Gastroesophageal sphincter (tissue), 4 donors: ENCODE measurements around the gene ACAA1. TPM values are rescaled to one million over a fixed set of nuclear protein-coding genes. Genes with fewer than 3 reads are reported as not detected.
"Not testable (repeated sequence)": the region's sequence is repeated elsewhere in the genome, so short reads cannot be mapped to it uniquely, and the experiment has no call there.

ENCODE experiments used
- ATAC-seq: fragments of 150-250 bp; one replicate; pipeline ENCODE4 v1.9.1; 2016; ENCODE audit warnings: mild to moderate bottlenecking, moderate library complexity
- H3K27ac ChIP-seq, 4 donors: fragments of 200-600 bp; sonication (generic) in 3 of 4; 1 replicate in 3 of 4; 2 replicates in 1 of 4; pipeline ENCODE4 v1.5.1; 2016 to 2019
- H3K27me3 ChIP-seq: fragments of 200-600 bp; sonication (generic); one replicate; pipeline ENCODE4 v1.5.1; 2019
- H3K36me3 ChIP-seq, 2 donors: fragments of 200-600 bp; sonication (generic); one replicate each; pipeline ENCODE4 v1.5.1; 2019; ENCODE audit warnings: control low read depth in 1 of 2
- H3K4me1 ChIP-seq, 3 donors: fragments of 200-600 bp; sonication (generic); 1 replicate in 2 of 3; 2 replicates in 1 of 3; pipeline ENCODE4 v1.5.1; 2016 to 2019; ENCODE audit warnings: control low read depth in 2 of 3
- H3K4me3 ChIP-seq, 2 donors: fragments of 200-600 bp; sonication (generic); one replicate each; pipeline ENCODE4 v1.5.1; 2019; ENCODE audit warnings: mild to moderate bottlenecking in 1 of 2, moderate library complexity in 1 of 2
- H3K9me3 ChIP-seq, 3 donors: fragments of 200-600 bp; sonication (generic); one replicate each; pipeline ENCODE4 v1.5.1; 2017 to 2019; ENCODE audit warnings: control low read depth in 2 of 3
- CTCF ChIP-seq, 4 experiments: fragments of 200-600 bp in 2 of 4; fragments of 450-650 bp in 2 of 4; sonication (generic) in 1 of 4; IDR thresholded peaks; one replicate each; pipeline ENCODE4 v1.5.1; 2017 to 2019; ENCODE audit warnings: antibody characterized with exemption in 4 of 4, mild to moderate bottlenecking in 2 of 4, moderate library complexity in 2 of 4
- EP300 ChIP-seq: sonication (generic); formaldehyde crosslinking; IDR thresholded peaks from one replicate; pipeline ENCODE4 v1.6.1; 2017; ENCODE audit warnings: antibody characterized with exemption, mild to moderate bottlenecking
- POLR2A ChIP-seq, 2 donors: fragments of 450-650 bp; IDR thresholded peaks; one replicate each; pipeline ENCODE4 v1.6.1; 2017; ENCODE audit warnings: antibody characterized with exemption in 2 of 2, mild to moderate bottlenecking in 2 of 2, moderate library complexity in 1 of 2
- POLR2AphosphoS5 ChIP-seq: sonication (generic); formaldehyde crosslinking; IDR thresholded peaks from one replicate; pipeline ENCODE4 v1.6.1; 2017; ENCODE audit warnings: antibody characterized with exemption
- WGBS, 2 donors: methylation state at CpG; one replicate each; pipeline ENCODE4 v1.1.5; 2018; ENCODE audit warnings: low coverage in 1 of 2; 5-methylcytosine and 5-hydroxymethylcytosine counted together
- total RNA-seq, 4 donors: library from RNA; depleted of rRNA; stranded (reverse); fragments of >200 nt; gene quantifications; one replicate each; pipeline ENCODE4 v1.1.0, GENCODE V29; 2016

Gene ACAA1
- total RNA-seq, 4 donors from 2014 or later, result 28.3 to 46.6 (median 41.2) TPM

GRCh38 chr3:38095669-38096483, 41.1 kb downstream of the ACAA1 start:
- no peak for ATAC-seq
- peaks cover 28% of the 10 kb centered on the region for H3K27me3 ChIP-seq
- no peaks in the 10 kb centered on the region for H3K4me1 ChIP-seq
- WGBS, 2 donors, result 20% methylated on average over 1 of the region's 6 CpGs; no CpG with 5 or more reads in 1 of the 2 donors
- H3K27ac ChIP-seq, result no peak overlapping the region
- H3K4me3 ChIP-seq, result no peak overlapping the region
- no peaks in the 10 kb centered on the region for H3K36me3 ChIP-seq
- TF ChIP-seq POLR2AphosphoS5, result no peak
- TF ChIP-seq POLR2A (IDR thresholded peaks at IDR 0.05), result no peak
- TF ChIP-seq CTCF (IDR thresholded peaks at IDR 0.05), result no peak
- H3K9me3 ChIP-seq, result no peaks in the 10 kb centered on the region

- H3K36me3 ChIP-seq, result no peaks in the 10 kb centered on the region
- peaks cover 27% of the 10 kb centered on the region for H3K27me3 ChIP-seq
- no peak overlapping the region for H3K27ac ChIP-seq
- H3K4me3 ChIP-seq, result no peak overlapping the region
- TF ChIP-seq POLR2A (IDR thresholded peaks at IDR 0.05), result no peak
- TF ChIP-seq CTCF (IDR thresholded peaks at IDR 0.05), result no peak
- no peak for TF ChIP-seq POLR2AphosphoS5
- no peak for TF ChIP-seq EP300
- 80% methylated on average over 1 of the region's 3 CpGs; no CpG with 5 or more reads in 1 of the 2 donors for WGBS, 2 donors
- H3K9me3 ChIP-seq, result no peaks in the 10 kb centered on the region
- ATAC-seq, result no peak
- H3K4me1 ChIP-seq, result no peaks in the 10 kb centered on the region
Measured at GRCh38 chr3:38094999-38095398, 41.9 kb downstream of the ACAA1 start.

- H3K36me3 ChIP-seq, result no peaks in the 10 kb centered on the region
- no peak for TF ChIP-seq EP300
- TF ChIP-seq POLR2A (IDR thresholded peaks at IDR 0.05), result no peak
- TF ChIP-seq CTCF (IDR thresholded peaks at IDR 0.05), result no peak
- TF ChIP-seq POLR2AphosphoS5, result no peak
- ATAC-seq, result no peak
- H3K4me1 ChIP-seq, result no peaks in the 10 kb centered on the region
- H3K4me3 ChIP-seq, result no peak overlapping the region
- 68 to 87% methylated on average over 3 of the region's 3 CpGs for WGBS, 2 donors
- H3K9me3 ChIP-seq, result peaks cover 0 to 12% (median 0%) of the 10 kb centered on the region in 3 donors
- H3K27me3 ChIP-seq, result peaks cover 15% of the 10 kb centered on the region
- H3K27ac ChIP-seq, result no peak overlapping the region
Measured at GRCh38 chr3:38090453-38090852, 46.5 kb downstream of the ACAA1 start.

- no peaks in the 10 kb centered on the region for H3K4me1 ChIP-seq
- no peak overlapping the region for H3K4me3 ChIP-seq
- H3K27me3 ChIP-seq, result peaks cover 5% of the 10 kb centered on the region
- no peak for TF ChIP-seq POLR2AphosphoS5
- no peak for TF ChIP-seq EP300
- no peak for TF ChIP-seq POLR2A (IDR thresholded peaks at IDR 0.05)
- H3K36me3 ChIP-seq, result no peaks in the 10 kb centered on the region
- no peak overlapping the region for H3K27ac ChIP-seq
- no peak for ATAC-seq
- peaks cover 0 to 25% (median 0%) of the 10 kb centered on the region in 3 donors for H3K9me3 ChIP-seq
- WGBS, 2 donors, result no CpG with 5 or more reads among the region's 2 CpGs
Measured at GRCh38 chr3:38089163-38089562, 47.8 kb downstream of the ACAA1 start.

- no peak for ATAC-seq
- 84 to 90% methylated on average over 5 to 10 of the region's 11 CpGs for WGBS, 2 donors
- H3K9me3 ChIP-seq, result peaks cover 0 to 30% (median 0%) of the 10 kb centered on the region in 3 donors
- no peak overlapping the region for H3K4me3 ChIP-seq
- peaks cover 2% of the 10 kb centered on the region for H3K27me3 ChIP-seq
- TF ChIP-seq EP300 (no peak), POLR2AphosphoS5 (no peak), CTCF (IDR thresholded peaks at IDR 0.05) (no peak), POLR2A (IDR thresholded peaks at IDR 0.05) (no peak)
- H3K27ac ChIP-seq, result no peak overlapping the region
- H3K4me1 ChIP-seq, result no peaks in the 10 kb centered on the region
- no peaks in the 10 kb centered on the region for H3K36me3 ChIP-seq
Measured at GRCh38 chr3:38088126-38089078, 48.5 kb downstream of the ACAA1 start.

GRCh38 chr3:38087278-38087677, 49.6 kb downstream of the ACAA1 start:
- not testable (repeated sequence) for H3K36me3 ChIP-seq

More at GRCh38 chr3:38087278-38087677, 49.6 kb downstream of the ACAA1 start:
- H3K27me3 ChIP-seq, ATAC-seq, H3K4me1 ChIP-seq, H3K4me3 ChIP-seq, H3K27ac ChIP-seq: not testable (repeated sequence)
- peaks cover 0 to 30% (median 0%) of the 10 kb centered on the region in 3 donors for H3K9me3 ChIP-seq
